HG03175 (cell line): ENCODE measurements around the gene MMP17.

Experiments used
- ATAC-seq: cut with Tn5 transposase; IDR thresholded peaks from one replicate; pipeline ENCODE4 v1.9.1; 2021; ENCODE audit warnings: mild to moderate bottlenecking, moderate library complexity; ENCODE audit not compliant: unreplicated experiment

Gene MMP17

DNA sequence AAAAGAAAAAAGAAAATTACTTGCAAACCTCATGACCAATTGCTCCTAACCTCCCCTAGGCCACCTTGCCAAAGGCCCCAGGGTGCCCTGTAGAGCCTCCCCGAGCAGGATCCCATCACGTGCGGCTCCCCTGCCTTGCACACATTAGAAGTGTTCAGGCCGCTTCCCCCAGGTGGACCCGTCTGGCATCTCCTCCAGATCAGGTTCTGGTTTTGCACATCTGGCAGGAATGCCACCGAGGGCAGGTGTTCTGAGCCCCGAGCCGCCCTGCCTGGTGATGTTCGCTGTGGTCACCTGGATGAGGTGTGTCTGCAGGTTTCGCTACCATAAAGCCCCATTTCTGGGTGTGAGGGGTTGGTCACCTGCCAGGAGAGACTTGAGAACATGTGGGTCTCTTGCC is 19.3 kb downstream of the MMP17 start:
- ATAC-seq: no peak

DNA sequence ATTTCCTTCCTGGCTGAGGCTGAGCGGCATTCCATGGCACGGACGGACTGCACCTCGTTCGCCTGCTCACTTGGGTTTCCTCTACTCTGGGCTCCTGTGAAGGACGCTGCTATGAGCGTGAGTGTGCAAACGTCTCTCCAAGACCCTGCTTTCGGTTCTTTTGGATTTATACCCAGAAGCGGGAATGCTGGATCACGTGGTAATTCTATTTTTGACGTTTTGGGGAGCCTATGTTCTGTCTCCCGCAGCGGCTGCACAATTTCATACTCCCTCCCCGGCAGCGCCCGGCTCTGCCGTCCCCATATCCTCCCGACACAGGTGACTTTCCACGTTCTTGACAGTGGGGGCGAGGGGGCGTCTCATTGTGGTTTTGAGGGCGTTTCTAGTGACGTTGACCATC is 20.6 kb downstream of the MMP17 start:
- no peak for ATAC-seq

DNA sequence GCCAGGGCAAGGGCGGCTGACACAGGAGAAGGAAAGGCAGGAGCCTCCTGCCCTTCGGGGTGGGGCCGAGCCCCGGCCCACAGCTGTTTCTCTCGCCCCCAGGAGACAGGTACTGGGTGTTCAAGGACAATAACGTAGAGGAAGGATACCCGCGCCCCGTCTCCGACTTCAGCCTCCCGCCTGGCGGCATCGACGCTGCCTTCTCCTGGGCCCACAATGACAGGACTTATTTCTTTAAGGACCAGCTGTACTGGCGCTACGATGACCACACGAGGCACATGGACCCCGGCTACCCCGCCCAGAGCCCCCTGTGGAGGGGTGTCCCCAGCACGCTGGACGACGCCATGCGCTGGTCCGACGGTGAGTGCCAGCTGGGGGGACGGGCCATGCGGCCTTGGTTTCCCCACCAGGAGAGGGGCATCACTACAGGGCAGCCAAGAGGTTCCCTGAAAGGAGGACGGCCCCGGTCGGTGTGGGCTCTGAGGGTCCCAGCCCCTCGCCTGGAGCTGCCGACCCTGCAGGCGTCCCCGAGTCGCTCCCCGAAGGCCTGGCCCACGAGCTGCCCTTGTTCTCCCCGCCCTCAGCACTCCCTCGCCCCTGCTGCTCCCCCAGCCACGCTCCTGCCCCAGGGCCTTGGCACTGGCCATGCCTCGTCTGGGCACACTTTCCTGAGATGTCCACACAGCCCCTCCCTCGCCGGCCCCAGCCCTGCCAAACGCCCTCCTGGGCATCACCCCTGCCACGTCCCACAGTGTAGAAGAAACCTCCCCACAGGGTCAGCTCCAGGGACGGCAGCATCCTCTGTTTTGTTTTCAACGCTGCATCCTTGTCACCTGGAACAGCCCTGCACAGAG is 21.7 kb downstream of the MMP17 start:
- ATAC-seq: no peak

DNA sequence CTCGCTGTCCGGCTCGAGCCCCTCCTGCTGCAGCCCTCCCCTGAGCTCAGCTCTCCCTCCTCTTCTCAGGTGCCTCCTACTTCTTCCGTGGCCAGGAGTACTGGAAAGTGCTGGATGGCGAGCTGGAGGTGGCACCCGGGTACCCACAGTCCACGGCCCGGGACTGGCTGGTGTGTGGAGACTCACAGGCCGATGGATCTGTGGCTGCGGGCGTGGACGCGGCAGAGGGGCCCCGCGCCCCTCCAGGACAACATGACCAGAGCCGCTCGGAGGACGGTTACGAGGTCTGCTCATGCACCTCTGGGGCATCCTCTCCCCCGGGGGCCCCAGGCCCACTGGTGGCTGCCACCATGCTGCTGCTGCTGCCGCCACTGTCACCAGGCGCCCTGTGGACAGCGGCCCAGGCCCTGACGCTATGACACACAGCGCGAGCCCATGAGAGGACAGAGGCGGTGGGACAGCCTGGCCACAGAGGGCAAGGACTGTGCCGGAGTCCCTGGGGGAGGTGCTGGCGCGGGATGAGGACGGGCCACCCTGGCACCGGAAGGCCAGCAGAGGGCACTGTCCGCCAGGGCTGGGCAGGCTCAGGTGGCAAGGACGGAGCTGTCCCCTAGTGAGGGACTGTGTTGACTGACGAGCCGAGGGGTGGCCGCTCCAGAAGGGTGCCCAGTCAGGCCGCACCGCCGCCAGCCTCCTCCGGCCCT is 22.8 kb downstream of the MMP17 start:
- ATAC-seq: no peak

DNA sequence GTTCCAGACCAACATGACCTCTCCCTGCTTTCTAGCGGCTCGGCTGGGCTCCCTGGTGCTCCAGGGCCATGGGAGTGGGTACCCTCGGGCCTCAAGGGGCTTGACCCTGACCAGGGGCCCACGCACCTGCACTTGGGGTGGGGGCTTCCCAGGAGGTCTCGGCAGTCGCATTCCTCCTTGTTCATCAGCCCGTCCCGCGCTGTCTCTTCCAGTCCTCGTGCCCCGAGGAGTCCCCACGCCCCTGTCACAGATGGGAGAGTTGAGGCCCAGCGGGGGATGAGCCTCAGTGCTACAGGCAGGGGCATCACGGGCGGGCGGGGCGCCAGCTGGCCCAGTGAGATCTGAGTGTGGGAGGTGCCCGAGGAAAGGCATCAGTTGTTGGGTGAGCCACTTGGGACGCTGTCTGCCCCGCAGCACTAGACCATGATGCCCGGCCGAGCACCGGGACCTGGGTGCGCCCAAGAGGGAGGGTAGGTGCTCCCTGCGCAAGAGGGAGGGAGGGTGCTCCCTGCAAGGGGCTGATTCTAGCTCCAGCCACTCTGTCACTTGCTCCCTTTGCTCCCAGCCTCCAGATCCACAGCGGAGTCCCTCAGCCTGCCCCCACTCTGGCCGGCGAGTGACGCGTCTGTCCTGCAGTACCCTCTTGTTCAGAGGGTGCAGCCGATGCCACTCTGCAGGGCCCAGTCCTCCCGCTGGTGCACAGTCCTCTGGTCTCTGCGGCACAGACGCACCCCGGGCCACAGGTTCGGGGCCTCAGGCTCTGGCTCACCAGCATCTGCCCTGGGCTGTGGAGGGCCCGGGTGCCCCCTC is 23.8 kb downstream of the MMP17 start:
- no peak for ATAC-seq

DNA sequence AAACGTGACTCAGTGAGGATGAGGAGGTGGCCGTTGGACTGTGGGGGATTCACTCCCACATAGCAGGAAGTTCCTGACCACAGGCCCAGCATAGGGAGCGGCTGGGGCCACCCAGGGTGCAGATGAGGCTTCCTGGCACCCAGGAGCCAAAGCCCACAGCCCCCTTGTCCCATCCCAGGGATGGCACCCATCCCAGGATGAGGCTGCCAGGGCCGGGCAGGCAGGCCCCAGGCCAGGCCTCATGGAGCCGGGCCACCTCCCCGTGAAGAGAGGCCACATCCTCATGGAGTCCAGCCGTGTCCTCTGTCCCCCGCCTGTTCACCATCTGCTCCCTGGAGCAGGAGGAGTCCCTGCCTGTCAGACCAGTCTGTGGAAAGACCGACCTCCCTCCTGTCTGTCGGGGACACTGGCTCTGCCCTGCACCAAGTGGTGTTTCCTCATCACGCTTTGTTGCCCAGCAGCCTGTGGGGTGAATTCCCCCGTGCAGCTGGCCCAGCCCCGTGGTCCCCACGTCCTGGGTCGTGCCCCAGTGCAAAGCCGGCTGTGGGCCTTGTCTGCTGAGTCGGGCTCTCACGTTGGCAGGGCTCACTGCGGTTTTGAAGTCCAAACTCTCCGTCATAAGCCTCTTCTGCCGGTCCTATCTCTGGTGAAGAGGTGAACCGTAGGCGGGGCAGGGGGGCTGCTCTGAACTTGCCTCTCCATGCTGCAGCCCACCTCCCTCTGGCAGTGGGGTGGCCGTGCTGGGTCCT is 24.5 kb downstream of the MMP17 start:
- no peak for ATAC-seq

DNA sequence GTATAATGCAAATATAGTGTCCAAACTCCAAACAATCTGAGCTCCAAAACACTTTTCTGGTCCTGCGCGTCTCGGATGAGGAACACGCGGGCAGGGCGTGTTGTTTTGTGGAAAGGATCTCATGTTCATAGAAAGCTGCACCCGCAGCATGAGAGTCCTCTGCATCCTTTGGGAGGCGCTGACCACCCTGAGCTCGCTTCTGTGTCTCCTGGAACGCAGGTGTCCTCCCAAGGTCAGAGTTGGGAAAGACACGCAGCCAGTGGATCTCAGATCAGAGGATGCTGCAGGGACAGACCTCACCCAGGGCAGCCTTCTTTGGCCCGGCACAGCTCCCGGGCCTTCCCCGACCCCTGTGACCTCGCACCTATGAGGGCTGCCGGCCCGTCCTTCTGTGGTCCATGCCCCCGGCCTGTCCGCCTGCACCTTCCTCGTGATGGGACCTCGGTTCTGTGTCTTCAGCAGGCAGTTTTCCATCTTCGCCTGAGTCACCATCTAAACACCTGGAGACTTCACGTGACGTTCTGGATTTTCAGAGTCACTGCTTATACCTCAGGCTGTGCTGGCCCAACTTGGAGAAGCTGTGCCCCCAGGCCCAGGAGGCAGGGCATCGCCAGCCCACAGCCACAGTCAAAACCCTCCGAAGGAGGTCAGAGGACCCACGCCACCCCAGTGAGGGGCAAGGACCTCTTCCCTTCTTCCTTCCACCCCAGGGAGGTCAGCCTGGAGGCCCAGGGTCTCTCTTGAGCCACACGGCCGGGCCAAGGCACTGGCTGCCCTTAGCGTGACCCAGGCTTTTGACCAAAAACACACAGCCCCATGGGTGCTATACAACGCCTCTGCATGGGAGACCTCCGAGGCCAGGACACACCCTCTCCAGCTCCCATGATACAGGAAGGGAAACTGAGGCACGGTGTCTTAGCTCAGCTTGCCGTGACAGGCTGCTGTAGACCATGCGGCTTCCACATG is 25.9 kb downstream of the MMP17 start:
- ATAC-seq: no peak

DNA sequence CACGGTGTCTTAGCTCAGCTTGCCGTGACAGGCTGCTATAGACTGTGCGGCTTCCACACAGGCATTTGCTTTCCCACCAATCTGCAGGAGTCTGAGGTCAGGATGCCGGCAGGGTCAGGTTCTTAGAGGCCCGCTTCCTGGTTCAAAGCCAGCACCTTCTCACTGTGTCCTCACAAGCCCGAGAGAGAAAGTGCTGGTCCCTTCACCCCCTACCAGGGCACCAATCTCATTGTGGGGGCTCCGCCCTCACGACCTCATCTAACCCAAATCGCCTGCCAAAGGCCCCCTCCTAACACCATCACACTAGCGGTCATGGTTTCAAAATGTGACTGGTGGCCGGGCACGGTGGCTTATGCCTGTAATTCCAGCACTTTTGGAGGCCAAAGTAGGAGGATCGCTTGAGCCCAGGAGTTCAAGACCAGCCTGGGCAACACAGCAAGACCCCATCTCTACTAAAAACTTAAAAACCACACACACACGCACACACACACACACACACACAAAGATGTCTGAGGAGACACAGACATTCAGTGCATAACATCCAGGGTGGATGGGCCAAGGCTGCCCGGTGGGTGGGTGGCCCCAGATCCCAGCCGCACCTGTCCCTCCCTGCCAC is 26.8 kb downstream of the MMP17 start:
- no peak for ATAC-seq

DNA sequence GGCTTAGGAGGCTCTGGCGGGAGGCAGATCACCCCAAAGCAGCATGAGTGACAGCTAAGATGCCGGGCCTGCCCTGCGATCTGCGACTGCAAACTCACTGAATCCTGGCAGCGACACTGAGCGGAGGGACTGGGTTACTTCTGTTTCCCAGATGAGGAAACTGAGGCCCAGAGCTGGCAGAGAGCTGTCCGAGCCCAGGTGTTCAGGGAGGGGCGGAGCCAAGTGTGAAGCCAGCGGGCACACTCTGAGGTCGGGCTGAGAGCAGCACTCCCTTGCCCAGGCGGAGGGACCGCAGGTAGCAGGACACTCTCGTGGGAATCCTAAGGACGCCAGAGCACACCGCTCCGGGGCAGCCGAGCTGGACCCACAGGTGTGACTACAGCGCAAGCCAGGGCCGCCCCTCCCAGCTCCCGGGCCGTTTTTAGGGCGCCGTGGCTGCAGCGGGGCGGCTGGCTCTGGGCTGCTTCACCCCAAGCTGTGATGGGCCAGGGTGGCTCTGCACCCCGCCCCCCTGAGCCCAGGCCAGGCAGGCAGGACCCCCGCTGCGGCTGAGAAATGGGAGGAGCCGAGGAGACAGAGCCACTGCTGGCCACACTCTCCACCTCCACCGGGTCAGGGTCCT is 27.4 kb downstream of the MMP17 start:
- no peak for ATAC-seq

DNA sequence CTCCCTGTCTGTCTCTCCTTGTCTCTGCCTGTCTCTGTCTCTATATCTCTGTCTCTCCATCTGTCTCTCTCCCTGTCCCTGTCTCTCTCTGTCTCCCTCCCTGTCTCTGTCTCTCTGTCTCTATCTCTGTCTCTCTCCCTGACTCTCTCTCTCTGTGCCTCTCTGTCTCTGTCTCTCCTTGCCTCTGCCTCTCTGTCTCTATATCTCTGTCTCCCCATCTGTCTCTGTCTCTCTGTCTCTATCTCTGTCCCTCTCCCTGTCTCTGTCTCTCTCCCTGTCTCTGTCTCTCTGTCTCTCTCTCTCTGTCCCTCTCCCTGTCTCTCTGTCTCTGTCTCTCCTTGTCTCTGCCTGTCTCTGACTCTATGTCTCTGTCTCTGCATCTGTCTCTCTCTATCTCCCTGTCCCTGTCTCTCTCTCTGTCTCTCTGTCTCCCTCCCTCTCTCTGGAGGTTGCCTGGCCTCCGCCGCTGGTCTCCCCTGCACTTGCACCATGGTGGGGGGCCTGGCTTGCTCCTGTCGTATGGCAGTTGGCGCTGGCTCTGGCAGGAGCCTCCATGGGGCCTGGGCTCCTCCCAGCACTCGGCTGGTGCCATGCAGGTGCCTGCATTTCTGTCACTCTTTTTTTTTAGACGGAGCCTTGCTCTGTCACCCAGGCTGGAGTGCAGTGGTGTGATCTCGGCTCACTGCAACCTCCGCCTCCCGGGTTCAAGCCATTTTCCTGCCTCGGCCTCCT is 28.3 kb downstream of the MMP17 start:
- ATAC-seq: no peak

DNA sequence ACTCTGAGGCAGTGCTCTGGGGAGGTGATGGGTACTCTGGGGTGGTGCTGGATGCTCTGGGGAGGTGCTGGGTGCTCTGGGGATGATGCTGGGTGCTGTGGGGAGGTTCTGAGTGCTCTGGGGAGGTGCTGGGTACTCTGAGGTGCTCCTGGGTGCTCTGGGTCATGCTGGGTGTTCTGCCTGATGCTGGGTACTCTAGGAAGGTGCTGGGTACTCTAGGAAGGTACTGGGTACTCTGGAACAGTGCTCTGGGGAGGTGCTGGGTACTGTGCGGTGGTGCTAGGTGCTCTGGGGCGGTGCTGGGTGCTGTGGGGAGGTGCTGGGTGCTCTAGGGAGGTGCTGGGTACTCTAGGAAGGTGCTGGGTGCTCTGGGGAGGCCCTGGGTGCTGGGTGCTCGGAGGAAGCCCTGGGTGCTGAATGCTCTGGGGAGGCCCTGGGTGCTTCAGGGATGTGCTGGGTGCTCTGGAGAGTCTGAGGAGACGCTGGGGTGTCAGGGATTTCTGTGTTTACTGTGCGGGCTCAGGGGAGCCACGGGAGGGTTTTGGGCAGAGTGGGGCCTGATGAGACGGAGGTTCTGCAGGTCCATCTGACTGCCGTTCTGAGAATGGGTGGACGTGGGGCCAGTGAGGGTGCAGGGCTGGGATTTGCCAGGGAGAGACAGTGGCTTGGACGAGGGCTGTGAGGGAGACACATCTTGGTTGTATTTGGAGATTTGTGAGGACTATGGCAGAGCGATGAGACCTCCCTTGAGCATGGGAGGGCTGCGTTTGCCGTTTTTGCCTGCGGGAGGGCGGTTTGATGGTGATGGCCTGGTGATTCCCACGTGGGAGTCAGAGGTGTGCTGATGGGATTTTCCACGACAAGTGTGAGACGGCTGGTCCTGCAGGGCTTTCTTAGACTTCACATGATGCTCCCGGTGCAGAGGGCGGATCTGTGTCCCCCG is 30.0 kb downstream of the MMP17 start:
- no peak for ATAC-seq

DNA sequence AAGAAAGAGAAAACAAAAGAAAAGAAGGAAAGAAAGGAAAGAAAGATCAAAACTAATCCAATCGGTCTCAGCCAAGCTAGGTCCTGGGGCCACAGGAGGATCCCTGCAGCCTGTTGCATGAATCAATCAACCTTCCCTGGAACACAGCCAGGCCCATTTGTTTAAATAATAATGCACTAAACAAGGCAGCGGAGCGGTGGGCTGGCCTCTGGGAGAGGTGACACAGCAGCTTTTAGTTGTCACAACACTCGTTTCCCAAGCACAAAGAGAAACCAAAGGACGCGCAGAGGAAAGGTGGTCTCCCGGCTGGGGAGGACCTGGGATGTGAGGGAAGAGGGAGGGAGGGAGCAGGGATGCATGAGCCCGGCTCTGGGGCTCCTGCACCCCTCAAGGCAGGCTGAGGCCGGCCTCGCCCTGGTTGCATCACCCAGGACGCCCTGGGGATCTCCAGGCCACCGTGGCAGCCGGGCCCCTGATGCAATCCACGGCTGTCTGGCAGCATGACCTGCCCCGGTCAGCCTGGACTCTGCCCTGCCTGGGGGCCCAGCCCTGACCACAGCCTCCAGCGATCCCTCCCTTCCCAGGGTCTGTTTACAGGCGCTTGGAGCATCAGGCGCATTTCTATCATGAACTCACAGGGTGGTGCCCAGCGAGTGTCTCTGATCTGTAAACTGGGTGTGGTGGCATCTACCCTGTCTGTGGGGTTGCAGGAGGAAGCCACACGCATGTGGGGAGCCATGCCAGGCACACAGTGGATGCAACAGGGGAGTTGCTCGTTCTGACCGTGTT is 32.5 kb downstream of the MMP17 start:
- no peak for ATAC-seq

DNA sequence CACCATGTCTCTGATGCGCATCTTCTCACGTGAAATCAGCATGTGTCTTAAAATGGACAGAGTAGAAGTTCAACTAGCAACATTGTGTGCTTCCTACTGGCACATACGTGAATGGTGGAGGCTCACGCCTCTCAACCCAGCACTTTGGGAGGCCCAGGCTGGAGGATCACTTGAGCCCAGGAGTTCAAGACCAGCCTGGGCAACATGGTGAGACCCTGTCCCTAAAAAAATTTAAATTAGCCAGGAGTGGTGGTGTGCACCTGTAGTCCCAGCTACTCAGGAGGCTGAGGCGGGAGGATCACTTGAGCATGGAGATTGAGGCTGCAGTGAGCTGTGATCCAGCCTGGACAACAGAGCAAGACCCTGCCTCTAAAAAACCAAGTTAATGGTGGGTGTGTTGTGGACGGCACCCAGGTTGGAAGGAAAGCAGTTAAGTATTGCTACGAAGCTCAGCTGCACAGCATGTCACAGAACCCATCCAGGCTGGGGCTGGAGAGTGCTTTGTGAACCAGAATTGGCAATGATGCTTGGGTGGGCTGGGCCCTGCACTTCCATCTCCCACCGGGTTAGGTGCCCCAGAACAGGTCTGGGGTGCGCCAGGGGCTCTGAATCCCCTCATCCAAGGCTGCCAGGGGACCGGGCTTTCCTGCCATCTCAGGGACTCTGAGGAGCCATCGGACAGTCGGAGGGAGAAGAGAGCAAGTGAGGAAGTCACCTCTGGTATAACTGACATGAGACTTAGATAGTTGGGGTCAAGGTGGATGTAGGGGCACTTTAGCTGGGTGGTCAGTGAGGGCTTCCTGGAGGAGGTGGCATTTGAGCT is 33.3 kb downstream of the MMP17 start:
- ATAC-seq: no peak

DNA sequence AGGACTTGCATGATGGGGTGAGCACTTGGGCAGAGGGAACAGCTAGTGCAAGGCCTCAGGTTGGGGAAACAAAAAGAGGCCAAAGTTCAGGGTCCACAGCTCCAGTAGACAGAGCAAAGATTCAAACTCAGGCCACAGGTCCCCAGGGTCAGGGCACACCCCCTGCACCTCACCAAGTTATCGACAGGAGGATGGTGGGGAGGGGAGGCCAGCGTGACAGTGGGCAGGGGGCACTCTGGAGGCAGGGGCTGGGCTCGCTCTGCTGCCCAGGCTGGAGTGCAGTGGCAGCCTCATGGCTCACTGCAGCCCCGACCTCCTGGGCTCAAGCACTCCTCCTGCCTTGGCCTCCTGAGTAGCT is 33.9 kb downstream of the MMP17 start:
- no peak for ATAC-seq

DNA sequence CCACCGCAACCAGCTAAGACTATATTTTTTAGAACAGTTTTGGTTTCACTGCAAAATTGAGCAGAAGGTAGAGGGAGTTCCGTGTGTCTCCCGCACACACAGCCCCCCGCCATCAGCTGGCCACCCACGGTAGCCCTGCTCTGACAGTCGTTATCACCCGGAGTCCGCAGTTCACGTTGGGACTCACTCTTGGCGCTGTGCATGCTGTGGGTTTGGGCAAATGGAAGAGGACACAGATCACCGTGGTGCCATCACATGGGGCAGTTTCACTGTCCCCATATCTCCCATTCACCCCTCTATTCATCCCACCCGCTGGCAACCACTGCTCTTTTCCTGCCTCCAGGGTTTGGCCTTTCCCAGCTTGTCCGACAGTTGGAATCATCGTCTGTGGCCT is 34.4 kb downstream of the MMP17 start:
- ATAC-seq: no peak
